Memory B cell (primary cell): Measurements from ENCODE around the gene GMDS.

ENCODE experiments used
- ATAC-seq: fragments of 150-1000 bp; cut with Tn5 transposase; 2 replicates; pipeline ENCODE4 v1.10.0; 2021; ENCODE audit warnings: low read depth, mild to moderate bottlenecking, moderate library complexity
- DNase-seq, 2 donors: peaks; one replicate each; pipeline ENCODE4 v3.0.0; 2022; ENCODE audit warnings: low spot score in 2 of 2
- H3K27ac Mint-ChIP-seq: one replicate; pipeline ENCODE4 v1.8.0; 2022; ENCODE audit warnings: mild to moderate bottlenecking, moderate library complexity, mixed read lengths
- H3K27me3 Mint-ChIP-seq: one replicate; pipeline ENCODE4 v1.8.0; 2022; ENCODE audit warnings: mixed read lengths
- H3K36me3 Mint-ChIP-seq: one replicate; pipeline ENCODE4 v1.8.0; 2022; ENCODE audit warnings: mild to moderate bottlenecking, mixed read lengths
- H3K4me1 Mint-ChIP-seq: one replicate; pipeline ENCODE4 v1.8.0; 2022; ENCODE audit warnings: mixed read lengths
- H3K4me3 Mint-ChIP-seq: one replicate; pipeline ENCODE4 v1.8.0; 2022; ENCODE audit warnings: mild to moderate bottlenecking, moderate library complexity, mixed read lengths
- H3K9me3 Mint-ChIP-seq: one replicate; pipeline ENCODE4 v1.8.0; 2022; ENCODE audit warnings: mixed read lengths

GMDS gene

GRCh38 chr6:1591243-1591642, 654.2 kb downstream of the GMDS start:
- H3K27me3 Mint-ChIP-seq = peaks cover 18% of the 10 kb centered on the region
- ATAC-seq = no peak
- peak in 1 of 2 donors; percentile 2 for DNase-seq
- peaks cover 2% of the 10 kb centered on the region for H3K4me1 Mint-ChIP-seq
- H3K4me3 Mint-ChIP-seq = no peak overlapping the region
- H3K36me3 Mint-ChIP-seq = no peaks in the 10 kb centered on the region
- no peaks in the 10 kb centered on the region for H3K9me3 Mint-ChIP-seq
- no peak overlapping the region for H3K27ac Mint-ChIP-seq

DNA sequence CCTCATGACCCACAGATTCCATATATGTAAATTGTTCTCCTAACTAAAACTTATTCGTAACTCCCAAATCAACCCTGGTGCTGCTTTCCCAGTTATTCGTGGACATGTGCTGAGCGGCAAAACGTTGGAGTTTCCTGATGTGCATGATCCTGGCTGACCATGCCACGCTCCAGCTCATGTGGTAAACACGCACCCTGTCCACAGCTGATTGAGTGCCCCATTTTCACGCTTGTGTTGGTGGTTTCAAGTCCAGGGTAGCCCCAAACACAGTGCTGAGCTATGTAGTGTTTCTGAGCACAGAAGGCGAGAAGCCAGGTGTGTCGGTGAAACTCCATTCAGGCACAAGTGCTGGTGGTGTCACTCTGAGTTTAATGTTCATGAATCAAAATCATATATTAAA, 654.8 kb downstream of the GMDS start:
- no peaks in the 10 kb centered on the region for H3K36me3 Mint-ChIP-seq
- no peak overlapping the region for H3K27ac Mint-ChIP-seq
- no peaks in the 10 kb centered on the region for H3K9me3 Mint-ChIP-seq
- H3K27me3 Mint-ChIP-seq = peaks cover 15% of the 10 kb centered on the region
- no peak overlapping the region for H3K4me3 Mint-ChIP-seq
- H3K4me1 Mint-ChIP-seq = no peaks in the 10 kb centered on the region
- ATAC-seq = no peak
- DNase-seq = no peak

DNA sequence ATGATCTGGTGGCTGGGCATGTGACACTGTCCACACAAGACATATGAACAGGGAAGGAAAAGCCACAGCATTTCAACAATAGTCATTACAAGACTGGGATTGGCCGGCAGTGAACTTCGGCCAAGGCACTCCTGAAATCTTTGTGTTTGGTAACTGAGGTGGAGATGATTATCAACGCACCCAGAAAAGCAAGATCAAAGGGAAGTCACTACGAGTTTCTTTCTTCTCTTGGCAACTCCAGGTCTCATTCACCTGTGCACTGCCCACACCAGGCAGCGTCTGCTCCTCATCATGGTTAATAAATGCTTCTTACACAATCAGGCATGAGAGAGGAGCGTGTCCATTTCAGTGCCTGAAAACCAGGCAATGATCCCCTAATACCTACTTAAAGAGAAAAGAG, 656.2 kb downstream of the GMDS start:
- no peak for ATAC-seq
- Mint-ChIP-seq H3K4me1 (no peaks in the 10 kb centered on the region), H3K36me3 (no peaks in the 10 kb centered on the region), H3K9me3 (no peaks in the 10 kb centered on the region), H3K27ac (no peak overlapping the region), H3K4me3 (no peak overlapping the region), H3K27me3 (peaks cover 13% of the 10 kb centered on the region)
- no peak for DNase-seq

- no peak for DNase-seq
- no peaks in the 10 kb centered on the region for H3K9me3 Mint-ChIP-seq
- peaks cover 14% of the 10 kb centered on the region for H3K27me3 Mint-ChIP-seq
- no peak overlapping the region for H3K27ac Mint-ChIP-seq
- no peaks in the 10 kb centered on the region for H3K4me1 Mint-ChIP-seq
- no peak for ATAC-seq
- H3K4me3 Mint-ChIP-seq = no peak overlapping the region
- H3K36me3 Mint-ChIP-seq = no peaks in the 10 kb centered on the region
Observed at GRCh38 chr6:1587977-1588376, 657.4 kb downstream of the GMDS start.

- H3K9me3 Mint-ChIP-seq = no peaks in the 10 kb centered on the region
- no peak for DNase-seq
Observed at GRCh38 chr6:1587546-1587945, 657.9 kb downstream of the GMDS start.

GRCh38 chr6:1586861-1587450, 658.4 kb downstream of the GMDS start:
- Mint-ChIP-seq H3K9me3 (no peaks in the 10 kb centered on the region), H3K27me3 (peaks cover 10% of the 10 kb centered on the region), H3K27ac (no peak overlapping the region), H3K4me3 (no peak overlapping the region), H3K36me3 (no peaks in the 10 kb centered on the region), H3K4me1 (no peaks in the 10 kb centered on the region)
- no peak for ATAC-seq
- DNase-seq = no peak

More at GRCh38 chr6:1587546-1587945, 657.9 kb downstream of the GMDS start:
- Mint-ChIP-seq H3K4me3 (no peak overlapping the region), H3K36me3 (no peaks in the 10 kb centered on the region), H3K27ac (no peak overlapping the region), H3K4me1 (no peaks in the 10 kb centered on the region), H3K27me3 (peaks cover 12% of the 10 kb centered on the region)
- ATAC-seq = no peak

DNA sequence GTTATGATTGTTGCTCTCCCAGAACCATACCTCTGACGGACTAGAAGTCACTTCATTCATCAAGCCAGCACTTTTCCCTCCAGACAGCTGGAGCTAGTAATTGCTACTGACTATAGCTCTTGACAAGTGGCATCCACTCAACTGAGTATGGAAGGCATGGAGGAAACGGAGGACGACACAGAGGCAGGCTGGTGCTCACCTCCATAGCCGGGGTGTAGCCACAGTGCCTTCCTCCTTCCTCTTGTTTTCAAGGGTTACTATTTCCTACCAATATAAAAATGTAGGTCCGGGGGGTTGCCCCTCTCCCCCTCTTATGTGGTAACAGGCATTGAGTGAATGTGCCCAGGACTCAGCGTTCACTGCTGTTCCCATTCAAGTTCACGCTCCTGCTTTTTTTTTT, 659.1 kb downstream of the GMDS start:
- H3K4me1 Mint-ChIP-seq = no peaks in the 10 kb centered on the region
- H3K36me3 Mint-ChIP-seq = no peaks in the 10 kb centered on the region
- DNase-seq (no peak), ATAC-seq (no peak)
- H3K4me3 Mint-ChIP-seq = no peak overlapping the region
- no peaks in the 10 kb centered on the region for H3K9me3 Mint-ChIP-seq
- H3K27ac Mint-ChIP-seq = no peak overlapping the region
- peaks cover 12% of the 10 kb centered on the region for H3K27me3 Mint-ChIP-seq

- peaks cover 12% of the 10 kb centered on the region for H3K27me3 Mint-ChIP-seq
- DNase-seq (no peak), ATAC-seq (no peak)
- no peak overlapping the region for H3K4me3 Mint-ChIP-seq
- H3K4me1 Mint-ChIP-seq = no peaks in the 10 kb centered on the region
- no peak overlapping the region for H3K27ac Mint-ChIP-seq
- no peaks in the 10 kb centered on the region for H3K9me3 Mint-ChIP-seq
- H3K36me3 Mint-ChIP-seq = no peaks in the 10 kb centered on the region
Observed at GRCh38 chr6:1585669-1586049, 659.7 kb downstream of the GMDS start.

GRCh38 chr6:1584996-1585668, 660.3 kb downstream of the GMDS start:
- H3K9me3 Mint-ChIP-seq = no peaks in the 10 kb centered on the region
- ATAC-seq = no peak
- H3K36me3 Mint-ChIP-seq = no peaks in the 10 kb centered on the region
- H3K27ac Mint-ChIP-seq = no peak overlapping the region
- no peaks in the 10 kb centered on the region for H3K4me1 Mint-ChIP-seq
- no peak overlapping the region for H3K4me3 Mint-ChIP-seq
- DNase-seq = no peak
- H3K27me3 Mint-ChIP-seq = peaks cover 12% of the 10 kb centered on the region

DNA sequence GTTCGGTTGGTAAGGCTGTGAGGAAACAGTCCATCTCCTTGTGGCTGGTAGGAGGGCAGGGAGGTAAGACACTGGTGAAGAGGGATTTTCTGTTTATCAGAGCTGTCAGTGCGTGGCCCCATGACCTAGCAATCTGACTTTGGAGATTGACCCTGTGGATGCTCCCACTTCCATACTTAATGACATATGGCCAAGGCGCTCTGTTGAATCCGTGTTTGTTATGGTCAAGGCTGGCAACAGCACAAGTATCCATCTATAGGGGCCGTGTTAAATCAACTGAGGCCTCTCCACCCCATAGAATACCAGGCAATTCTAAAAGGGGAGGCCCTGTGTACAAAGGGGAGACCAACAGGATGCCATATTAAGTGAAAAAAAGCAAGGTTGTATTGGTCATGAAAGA, 661.3 kb downstream of the GMDS start:
- H3K9me3 Mint-ChIP-seq = no peaks in the 10 kb centered on the region
- no peaks in the 10 kb centered on the region for H3K36me3 Mint-ChIP-seq
- DNase-seq (no peak), ATAC-seq (no peak)
- H3K4me1 Mint-ChIP-seq = no peaks in the 10 kb centered on the region
- peaks cover 11% of the 10 kb centered on the region for H3K27me3 Mint-ChIP-seq
- H3K4me3 Mint-ChIP-seq = no peak overlapping the region
- no peak overlapping the region for H3K27ac Mint-ChIP-seq

DNA sequence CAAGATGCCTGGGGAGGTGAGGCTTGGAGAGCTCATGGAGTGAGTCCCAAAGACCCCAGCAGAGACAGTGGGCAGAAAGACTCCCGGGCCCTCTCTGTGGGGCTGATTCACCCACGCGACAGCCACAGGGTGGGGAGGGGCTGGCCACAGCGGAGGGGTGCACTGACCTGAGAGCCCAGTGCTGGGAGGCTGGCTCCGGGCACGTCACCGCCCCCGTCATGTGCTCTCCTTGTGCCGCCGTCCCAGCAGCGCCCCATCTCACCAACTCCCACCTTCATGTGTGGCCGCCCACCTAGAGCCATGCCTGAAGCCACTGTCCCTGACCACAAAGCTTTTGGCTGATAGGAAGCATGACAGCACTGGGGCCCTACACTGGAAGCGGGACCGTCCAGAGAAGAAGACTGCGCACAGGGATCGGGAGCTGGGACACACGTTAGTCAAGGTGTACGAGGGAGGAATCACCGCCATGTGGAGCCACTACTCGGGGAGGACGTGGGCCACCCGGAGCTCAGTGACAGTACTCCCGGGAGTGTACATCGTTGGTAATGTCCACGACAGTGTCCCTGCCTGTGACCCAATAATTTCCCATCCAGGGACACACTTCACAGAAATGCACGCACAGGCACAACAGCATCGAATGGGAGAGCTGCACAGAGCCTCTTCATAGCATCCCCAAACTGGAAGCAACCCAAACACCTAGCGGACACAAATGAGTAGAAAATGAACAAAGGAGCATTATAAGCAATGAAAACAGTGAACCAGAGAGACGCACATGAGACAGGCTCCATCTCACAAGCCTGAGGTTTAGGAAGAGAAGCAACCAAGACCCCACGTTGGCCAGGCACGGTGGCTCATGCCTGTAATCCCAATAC, 664.0 kb downstream of the GMDS start:
- H3K27ac Mint-ChIP-seq = no peak overlapping the region
- peaks cover 9% of the 10 kb centered on the region for H3K27me3 Mint-ChIP-seq
- DNase-seq = no peak
- H3K4me3 Mint-ChIP-seq = no peak overlapping the region
- H3K36me3 Mint-ChIP-seq = no peaks in the 10 kb centered on the region
- ATAC-seq = no peak
- H3K9me3 Mint-ChIP-seq = no peaks in the 10 kb centered on the region
- H3K4me1 Mint-ChIP-seq = no peaks in the 10 kb centered on the region

DNA sequence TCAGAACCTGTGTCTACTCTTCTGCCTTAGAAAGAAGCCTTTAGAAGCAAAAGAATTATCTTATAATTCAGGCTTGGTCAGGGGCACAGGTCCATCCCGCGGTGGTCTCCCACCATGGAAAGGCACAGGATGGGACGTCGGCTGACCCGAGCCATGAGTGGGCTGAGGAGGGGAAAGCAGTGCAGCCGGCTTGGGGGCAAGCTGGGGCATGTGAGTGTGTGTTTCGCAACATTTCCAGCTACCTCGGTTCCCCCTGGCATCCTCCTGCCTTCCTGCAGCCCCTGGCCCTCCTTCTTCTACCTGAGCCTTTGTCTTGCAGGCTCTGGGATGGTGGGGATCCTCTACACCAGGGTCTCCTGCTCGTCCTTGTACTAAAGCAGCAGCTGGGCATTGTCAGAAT, 664.8 kb downstream of the GMDS start:
- no peak overlapping the region for H3K4me3 Mint-ChIP-seq
- H3K4me1 Mint-ChIP-seq = no peaks in the 10 kb centered on the region
- no peaks in the 10 kb centered on the region for H3K36me3 Mint-ChIP-seq
- H3K27ac Mint-ChIP-seq = no peak overlapping the region
- H3K9me3 Mint-ChIP-seq = no peaks in the 10 kb centered on the region
- H3K27me3 Mint-ChIP-seq = peaks cover 9% of the 10 kb centered on the region
- no peak for DNase-seq
- ATAC-seq = no peak

- DNase-seq (no peak), ATAC-seq (no peak)
- no peaks in the 10 kb centered on the region for H3K4me1 Mint-ChIP-seq
- H3K9me3 Mint-ChIP-seq = no peaks in the 10 kb centered on the region
- H3K27ac Mint-ChIP-seq = no peak overlapping the region
- H3K4me3 Mint-ChIP-seq = no peak overlapping the region
- H3K36me3 Mint-ChIP-seq = no peaks in the 10 kb centered on the region
- peaks cover 9% of the 10 kb centered on the region for H3K27me3 Mint-ChIP-seq
Observed at GRCh38 chr6:1580109-1580508, 665.3 kb downstream of the GMDS start.

GRCh38 chr6:1579096-1579495, 666.3 kb downstream of the GMDS start:
- Mint-ChIP-seq H3K27me3 (peaks cover 8% of the 10 kb centered on the region), H3K27ac (no peak overlapping the region), H3K4me3 (no peak overlapping the region), H3K9me3 (no peaks in the 10 kb centered on the region), H3K4me1 (no peaks in the 10 kb centered on the region), H3K36me3 (no peaks in the 10 kb centered on the region)
- ATAC-seq = no peak
- no peak for DNase-seq
